Kidney (tissue), 14 donors: ENCODE measurements around the gene GZMH. TPM values are rescaled to one million over a fixed set of nuclear protein-coding genes. Genes with fewer than 3 reads are reported as not detected.

Experiments
- DNase-seq, 5 donors: peaks; one replicate each; pipeline ENCODE4 v3.0.0-alpha.2; 2013 to 2020
- FAIRE-seq: peaks from 2 replicates; lab custom pipeline; 2012; peaks lifted over from hg19 to GRCh38; lab: Jason Lieb, UNC
- H3K27ac ChIP-seq, 2 donors: one replicate each; pipeline ENCODE4 v1.7.0; 2013; ENCODE audit warnings: low read depth in 2 of 2, low read length in 2 of 2, inconsistent platforms in 1 of 2
- H3K27me3 ChIP-seq: one replicate; pipeline ENCODE4 v1.7.1; 2013; ENCODE audit warnings: low read length, inconsistent platforms; ENCODE audit not compliant: control insufficient read depth, insufficient read depth
- H3K36me3 ChIP-seq, 3 donors: one replicate each; pipeline versions ENCODE4 v1.7.0 to v1.7.1; 2013; ENCODE audit warnings: low read length in 3 of 3, control low read depth in 1 of 3, inconsistent platforms in 1 of 3; ENCODE audit not compliant: insufficient read depth in 3 of 3, control insufficient read depth in 2 of 3
- H3K4me1 ChIP-seq, 3 donors: one replicate each; pipeline versions ENCODE4 v1.7.0 to v1.7.1; 2013; ENCODE audit warnings: low read length in 3 of 3, inconsistent platforms in 1 of 3, low read depth in 1 of 3; ENCODE audit not compliant: control insufficient read depth in 2 of 3, insufficient read depth in 2 of 3
- H3K4me3 ChIP-seq, 3 donors: one replicate each; pipeline versions ENCODE4 v1.7.0 to v1.8.1; 2013; ENCODE audit warnings: low read length in 3 of 3, control low read depth in 1 of 3, inconsistent platforms in 1 of 3
- H3K9ac ChIP-seq, 3 donors: one replicate each; pipeline versions ENCODE4 v1.7.0 to v1.7.1; 2013; ENCODE audit warnings: low read length in 3 of 3, control low read depth in 1 of 3, inconsistent platforms in 1 of 3
- H3K9me3 ChIP-seq, 3 donors: one replicate each; pipeline versions ENCODE4 v1.7.0 to v1.7.1; 2013; ENCODE audit warnings: low read length in 3 of 3, control low read depth in 1 of 3, inconsistent platforms in 1 of 3; ENCODE audit not compliant: control insufficient read depth in 2 of 3, insufficient read depth in 1 of 3
- intact Hi-C: fragments of 100-400 bp; cut with DNase I; formaldehyde crosslinking; loops from one replicate; pipeline ENCODE4 v1.11.1; 2022
- polyA plus RNA-seq: library from polyadenylated mRNA; stranded (reverse); fragments of 350-450 nt; fragmentation: Illumina TruSeq; extraction: RNeasy Lipid Tissue Mini Kit (QIAGEN cat#74804); gene quantifications from one replicate; pipeline ENCODE4 v1.2.3, GENCODE V29; 2014; ENCODE audit warnings: low read depth, low replicate concordance; ENCODE audit not compliant: insufficient read depth
- total RNA-seq: library from RNA; stranded (reverse); fragmentation: NEBNext Ultra II Directional; extraction: Animal tissue kit (Norgen Biotek cat#: 25700); gene quantifications from one replicate; pipeline ENCODE4 v1.2.1, GENCODE V29; 2021
- TF ChIP-seq, protein P1 (sequence below): IDR thresholded peaks from 3 replicates; pipeline ENCODE4 v1.5.1; 2012; ENCODE audit warnings: mild to moderate bottlenecking, moderate library complexity, borderline replicate concordance; ENCODE audit not compliant: insufficient read depth; ENCODE audit errors: extremely low read depth
- donor health status: control.
- donor health status: control.
- donor health status: control.
- donor health status: control.
- donor health status: control.
- donor health status: DM: yes; HTN: yes; CAD: no.
- donor health status: Normal renal cell carcinoma (clear cell type).

The GZMH gene
- total and polyA plus RNA-seq, 2 donors from 2014 or later: 0.91 to 1.9 TPM

DNA sequence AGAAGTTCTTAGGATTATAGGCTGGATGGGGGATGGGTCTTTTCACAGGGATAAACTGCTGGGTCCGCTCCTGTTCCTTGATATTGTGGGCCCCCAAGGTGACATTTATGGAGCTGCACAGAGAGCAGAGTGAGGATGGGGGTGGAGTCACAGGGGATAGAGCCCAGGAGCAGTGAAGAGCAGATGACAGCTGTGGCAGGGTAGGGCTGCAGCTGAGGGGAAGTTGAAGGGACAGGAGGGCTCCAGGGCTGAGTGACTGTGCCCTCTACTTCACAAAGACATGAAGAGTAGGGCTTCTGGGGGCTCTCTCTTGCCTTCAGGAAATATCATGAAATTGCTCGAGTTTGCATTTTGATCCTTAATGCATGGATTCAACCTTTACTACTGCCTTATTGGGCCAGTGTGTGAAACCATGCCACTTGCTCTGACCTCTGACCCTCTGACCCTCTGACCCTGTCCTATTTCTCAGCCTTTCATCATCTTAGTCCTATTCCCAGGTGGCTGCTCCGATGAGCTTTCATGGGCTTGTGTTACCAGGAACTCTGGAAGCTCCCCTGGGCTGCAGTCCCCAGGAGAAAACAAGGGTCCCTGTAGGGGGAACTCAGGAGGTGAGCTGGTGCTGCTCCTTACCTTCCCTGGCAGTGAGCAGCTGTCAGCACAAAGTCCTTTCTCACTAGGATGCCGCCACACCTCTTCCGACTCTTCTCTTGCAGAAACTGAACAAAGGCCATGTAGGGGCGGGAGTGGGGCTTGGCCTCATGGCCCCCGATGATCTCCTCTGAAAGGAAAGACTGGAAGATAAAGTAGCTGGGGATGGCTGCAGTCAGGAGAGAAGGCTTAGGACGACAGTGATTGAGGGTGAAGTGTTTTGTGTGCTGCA lies 1.6 kb downstream of the GZMH start:
- Histone ChIP-seq H3K4me3 (no peak overlapping the region), H3K36me3 (no peaks in the 10 kb centered on the region), H3K27me3 (no peaks in the 10 kb centered on the region), H3K4me1 (no peaks in the 10 kb centered on the region), H3K9me3 (no peaks in the 10 kb centered on the region), H3K27ac (no peak overlapping the region), H3K9ac (no peak overlapping the region)
- intact Hi-C loops: no loop called here
- DNase-seq: no peak
- TF ChIP-seq, protein P1, sequence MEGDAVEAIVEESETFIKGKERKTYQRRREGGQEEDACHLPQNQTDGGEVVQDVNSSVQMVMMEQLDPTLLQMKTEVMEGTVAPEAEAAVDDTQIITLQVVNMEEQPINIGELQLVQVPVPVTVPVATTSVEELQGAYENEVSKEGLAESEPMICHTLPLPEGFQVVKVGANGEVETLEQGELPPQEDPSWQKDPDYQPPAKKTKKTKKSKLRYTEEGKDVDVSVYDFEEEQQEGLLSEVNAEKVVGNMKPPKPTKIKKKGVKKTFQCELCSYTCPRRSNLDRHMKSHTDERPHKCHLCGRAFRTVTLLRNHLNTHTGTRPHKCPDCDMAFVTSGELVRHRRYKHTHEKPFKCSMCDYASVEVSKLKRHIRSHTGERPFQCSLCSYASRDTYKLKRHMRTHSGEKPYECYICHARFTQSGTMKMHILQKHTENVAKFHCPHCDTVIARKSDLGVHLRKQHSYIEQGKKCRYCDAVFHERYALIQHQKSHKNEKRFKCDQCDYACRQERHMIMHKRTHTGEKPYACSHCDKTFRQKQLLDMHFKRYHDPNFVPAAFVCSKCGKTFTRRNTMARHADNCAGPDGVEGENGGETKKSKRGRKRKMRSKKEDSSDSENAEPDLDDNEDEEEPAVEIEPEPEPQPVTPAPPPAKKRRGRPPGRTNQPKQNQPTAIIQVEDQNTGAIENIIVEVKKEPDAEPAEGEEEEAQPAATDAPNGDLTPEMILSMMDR: no peak
- FAIRE-seq: no peak

DNA sequence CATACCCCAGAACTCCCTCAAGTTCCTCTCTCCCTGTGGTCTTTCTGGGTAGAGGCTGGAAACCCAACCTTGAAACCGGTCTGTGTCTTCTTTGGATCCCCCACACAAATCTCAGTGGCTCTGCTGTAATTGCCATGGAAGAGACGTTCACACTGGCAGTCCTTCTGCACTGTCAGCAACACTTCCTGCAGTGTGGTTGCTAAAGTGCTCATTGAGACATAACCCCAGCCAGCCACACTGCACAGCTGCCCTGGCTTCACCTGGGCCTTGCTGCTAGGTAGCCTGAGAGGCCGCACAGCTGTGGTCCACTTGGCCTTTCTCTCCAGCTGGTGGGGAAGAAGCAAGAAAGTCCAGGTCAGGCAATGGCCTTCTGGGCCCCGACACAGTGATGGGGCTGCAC lies 2.4 kb downstream of the GZMH start:
- TF ChIP-seq, protein P1: no peak
- Histone ChIP-seq H3K9ac (no peak overlapping the region), H3K4me3 (no peak overlapping the region), H3K36me3 (no peaks in the 10 kb centered on the region), H3K27ac (no peak overlapping the region), H3K4me1 (no peaks in the 10 kb centered on the region), H3K27me3 (no peaks in the 10 kb centered on the region), H3K9me3 (no peaks in the 10 kb centered on the region)
- DNase-seq: no peak
- intact Hi-C loops: no loop called here
- no peak for FAIRE-seq

DNA sequence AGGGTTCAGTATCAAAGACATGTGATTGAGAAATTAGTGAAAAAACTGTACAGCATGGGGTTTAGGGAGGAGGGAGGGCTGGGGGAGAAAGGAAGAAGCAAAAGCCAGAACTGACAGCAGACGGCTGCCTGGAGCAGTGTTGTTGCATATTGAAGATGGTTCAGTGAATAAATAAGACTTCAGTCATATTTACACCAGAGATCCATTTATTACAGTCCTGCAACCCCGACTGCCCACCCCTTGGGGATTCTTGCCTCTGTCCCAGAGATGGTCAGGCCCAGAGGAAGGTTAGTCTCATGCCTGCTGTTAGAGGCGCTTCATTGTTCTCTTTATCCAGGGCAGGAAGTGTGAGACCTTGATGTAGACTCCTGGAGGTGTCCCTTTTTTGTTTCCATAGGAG lies 3.2 kb downstream of the GZMH start:
- Histone ChIP-seq H3K36me3 (no peaks in the 10 kb centered on the region), H3K4me1 (no peaks in the 10 kb centered on the region), H3K27me3 (no peaks in the 10 kb centered on the region), H3K9ac (no peak overlapping the region), H3K9me3 (no peaks in the 10 kb centered on the region), H3K27ac (no peak overlapping the region), H3K4me3 (no peak overlapping the region)
- no peak for FAIRE-seq
- DNase-seq: no peak
- TF ChIP-seq, protein P1: no peak
- intact Hi-C loops: no loop called here
